ENCODE results near the gene ZRANB1.
A peak's percentile ranks its signal among the peaks of the same experiment; 100 is the strongest.
"Not testable (repeated sequence)": the region's sequence is repeated elsewhere in the genome, so short reads cannot be mapped to it uniquely, and the experiment has no call there.

ZRANB1 gene

DNA sequence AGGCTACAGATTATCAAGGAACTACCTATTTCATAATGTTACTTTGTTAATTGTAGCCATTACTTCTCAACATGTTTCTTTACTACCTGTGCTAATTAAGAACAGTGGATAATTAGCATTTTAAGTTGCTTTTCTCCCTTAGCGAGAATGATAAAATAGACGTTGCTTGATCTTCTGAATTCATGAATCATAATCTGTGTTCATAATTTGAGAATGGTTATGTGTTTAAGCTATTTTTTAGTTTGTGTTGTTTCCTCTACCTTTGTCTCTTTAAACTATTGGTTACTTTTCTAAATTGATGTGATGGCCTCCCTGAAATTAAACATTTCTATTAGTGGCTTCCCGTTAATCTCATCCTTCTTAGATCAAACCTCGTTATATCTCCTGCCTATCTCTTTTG is at the start of gene ZRANB1:
Gene ZRANB1 (plus strand): TSS at position 301 of the 400 bp plus-strand sequence. CDS start 371 bp downstream, outside the sequence.
- DNase-seq: no peak

DNA sequence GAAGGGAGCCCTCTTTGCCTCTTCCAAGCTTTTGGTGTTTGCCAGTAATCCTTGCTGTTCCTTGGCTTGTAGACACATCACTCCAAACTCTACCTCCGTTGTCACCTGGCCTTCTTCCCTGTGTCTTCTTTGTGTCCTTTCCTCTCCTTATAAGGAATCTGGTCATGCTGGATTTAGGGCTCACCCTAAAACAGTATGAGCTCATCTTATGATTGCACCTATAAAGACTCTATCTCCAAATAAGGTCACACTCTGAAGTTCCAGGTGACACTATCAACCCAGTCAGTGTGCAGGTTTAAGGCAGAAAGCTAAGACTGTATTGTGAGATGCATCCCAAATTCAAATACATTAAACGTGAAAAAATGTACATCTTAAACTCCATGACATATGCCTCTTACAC is 49.0 kb upstream of the ZRANB1 start:
- DNase-seq: no peak

DNA sequence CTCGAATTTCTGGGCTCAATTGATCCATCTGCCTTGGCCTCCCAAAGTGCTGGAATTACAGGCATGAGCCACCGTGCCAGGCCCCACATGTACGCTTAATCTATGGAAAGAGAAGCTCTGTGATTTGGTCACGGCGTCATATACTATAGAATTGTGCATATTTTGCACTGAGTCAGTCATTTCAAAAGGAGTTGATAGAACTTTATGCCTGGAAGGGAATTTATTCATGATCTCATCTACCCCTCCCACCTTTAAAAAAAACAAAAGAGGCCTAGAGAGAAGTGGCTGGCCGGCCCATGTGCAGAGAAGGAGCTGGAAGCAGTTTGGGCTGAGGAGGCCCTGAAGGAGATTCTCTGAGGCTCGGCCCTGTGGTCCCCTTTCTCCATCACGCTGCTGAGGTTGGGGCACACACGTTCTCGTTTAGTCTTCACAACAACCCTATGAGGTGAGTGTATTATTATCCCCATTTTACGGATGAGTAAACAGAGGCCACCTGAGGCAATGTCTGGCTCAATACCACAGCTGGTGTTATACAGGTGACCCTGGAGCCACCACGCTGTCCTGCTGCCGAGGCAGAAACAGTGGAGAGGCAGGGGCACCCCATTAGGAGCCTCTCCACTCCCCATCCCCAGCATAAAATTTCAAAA is 47.2 kb upstream of the ZRANB1 start:
- no peak for DNase-seq

DNA sequence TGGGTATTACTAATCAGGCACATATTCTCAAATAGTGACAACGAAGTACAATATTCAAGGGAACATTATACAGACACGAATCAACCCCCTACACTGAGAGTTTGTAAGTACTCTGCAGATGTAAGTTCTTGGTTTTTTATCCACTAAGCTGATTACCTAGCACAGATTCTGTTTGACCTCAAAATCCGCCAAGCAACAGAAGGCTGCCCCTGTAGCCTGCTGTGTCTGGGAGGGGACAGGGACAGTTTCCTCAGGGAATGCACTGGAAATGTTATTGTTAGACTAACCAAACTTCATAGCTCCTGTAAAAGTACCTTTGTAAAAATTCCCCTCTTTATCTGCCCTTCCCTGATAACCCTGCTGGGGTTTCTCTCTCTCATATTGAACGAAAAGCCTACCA is 45.2 kb upstream of the ZRANB1 start:
- DNase-seq: no peak

DNA sequence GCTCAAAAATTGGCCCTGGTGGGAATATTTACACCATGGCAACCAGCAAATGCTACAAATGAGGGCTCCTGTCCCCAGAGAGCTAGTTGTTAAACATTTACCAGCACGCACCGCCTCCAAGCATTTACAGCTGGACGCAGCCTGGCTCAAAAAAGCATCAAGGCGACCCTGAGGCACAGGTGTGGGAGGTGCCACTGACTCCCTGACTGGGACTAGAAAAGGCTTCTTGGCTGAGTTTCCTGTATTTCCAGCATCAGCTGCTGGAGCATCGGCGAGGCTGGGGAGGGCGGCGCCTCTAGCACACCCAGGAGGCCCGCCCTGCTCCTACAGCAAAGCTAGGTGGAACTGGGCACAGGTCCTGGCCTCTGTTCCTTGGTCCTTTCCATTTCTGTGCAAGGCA is 43.5 kb upstream of the ZRANB1 start:
- no peak for DNase-seq

DNA sequence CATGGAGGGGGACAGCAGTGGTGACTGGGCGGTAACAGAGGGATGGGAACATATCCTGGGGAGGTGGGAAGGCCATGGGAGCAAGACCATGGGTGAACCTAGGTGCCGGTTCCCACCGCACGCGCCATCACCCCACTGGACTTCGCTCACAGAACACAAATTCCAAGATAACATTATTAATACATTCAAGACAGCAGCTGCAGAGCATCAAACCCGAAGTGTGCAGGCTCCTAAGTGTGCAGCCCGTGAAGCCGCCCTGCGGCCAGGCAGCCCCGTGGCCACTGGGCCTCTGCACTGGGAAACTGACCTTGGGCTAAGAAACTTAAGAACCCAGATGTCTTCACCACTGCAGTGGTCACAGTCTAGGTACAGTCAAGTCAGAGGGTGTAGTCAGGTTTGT is 42.8 kb upstream of the ZRANB1 start:
- DNase-seq: no peak

DNA sequence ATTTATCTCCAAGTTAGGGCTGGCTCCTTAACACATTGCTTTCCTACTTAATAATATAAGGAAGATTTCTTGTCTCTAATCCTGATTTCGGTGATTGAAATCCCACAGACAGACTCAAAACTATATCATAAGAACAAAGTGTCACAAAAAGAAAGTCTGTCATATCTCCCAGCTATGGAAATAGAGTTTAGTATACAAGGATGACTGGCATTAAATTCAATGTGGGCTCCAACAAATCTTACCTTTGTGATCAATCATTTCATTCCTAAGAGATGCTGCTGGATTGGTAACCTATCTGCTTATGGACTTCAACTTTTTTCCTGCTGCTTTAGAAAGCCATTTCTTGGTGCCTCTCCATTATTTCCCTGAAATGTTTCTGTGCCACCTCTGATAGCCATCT is 39.5 kb upstream of the ZRANB1 start:
- no peak for DNase-seq

DNA sequence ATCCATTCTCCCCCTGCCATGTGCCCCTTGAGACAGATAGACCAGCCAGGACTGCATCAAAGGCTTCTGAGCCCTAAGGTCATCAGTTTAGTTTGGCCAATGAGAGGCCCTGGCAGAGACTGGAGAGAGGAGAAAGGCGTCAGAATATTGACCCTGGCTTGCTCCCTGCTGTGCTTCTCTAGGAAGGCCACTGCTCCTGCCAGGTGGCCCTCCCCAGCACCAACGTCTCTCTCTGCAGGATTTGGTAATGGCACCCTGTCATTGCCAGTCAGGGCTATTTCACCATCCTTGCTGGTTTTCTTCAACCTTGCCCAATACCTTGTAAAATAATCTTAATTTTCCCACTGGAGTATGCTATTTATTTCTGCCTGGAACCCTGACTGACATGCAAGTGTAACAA is 38.8 kb upstream of the ZRANB1 start:
- no peak for DNase-seq

DNA sequence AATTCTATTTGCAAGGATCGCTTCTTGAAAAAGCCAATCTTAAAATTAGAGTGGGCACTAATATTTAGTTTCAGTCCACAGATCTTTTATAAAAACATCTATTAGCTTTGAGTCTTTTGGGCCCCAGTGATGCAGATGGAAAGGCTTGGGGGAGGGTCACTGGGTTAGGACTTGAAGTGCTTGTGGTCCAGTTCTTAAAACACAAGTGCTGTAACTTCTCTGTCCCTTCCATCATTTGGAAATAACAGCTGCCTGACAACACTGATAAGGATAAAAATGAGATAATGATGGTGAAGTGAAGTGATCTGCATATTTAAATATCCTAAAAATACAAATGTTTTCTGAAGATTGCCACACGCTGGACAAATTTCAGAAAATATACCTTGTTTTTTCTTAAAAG is 37.1 kb upstream of the ZRANB1 start:
- DNase-seq: no peak

DNA sequence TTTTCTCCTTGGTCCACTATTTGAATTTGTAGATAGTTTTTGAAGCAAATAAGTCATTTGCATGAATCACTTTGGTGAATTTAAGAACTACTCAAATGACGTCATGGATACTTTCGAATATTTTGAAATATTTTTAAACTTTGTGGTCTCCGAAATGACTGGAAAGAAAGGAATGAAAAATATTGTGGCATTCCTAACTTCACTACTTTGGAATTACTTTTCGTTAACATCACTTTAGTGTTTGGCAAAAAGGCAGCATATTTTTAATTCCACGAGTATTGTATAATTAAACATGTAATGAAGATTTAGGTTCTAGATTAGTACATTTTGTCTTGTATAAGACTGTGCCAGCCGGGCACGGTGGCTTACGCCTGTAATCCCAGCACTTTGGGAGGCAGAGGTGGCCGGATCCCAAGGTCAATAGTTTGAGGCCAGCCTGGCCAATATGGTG is 35.3 kb upstream of the ZRANB1 start:
- no peak for DNase-seq

DNA sequence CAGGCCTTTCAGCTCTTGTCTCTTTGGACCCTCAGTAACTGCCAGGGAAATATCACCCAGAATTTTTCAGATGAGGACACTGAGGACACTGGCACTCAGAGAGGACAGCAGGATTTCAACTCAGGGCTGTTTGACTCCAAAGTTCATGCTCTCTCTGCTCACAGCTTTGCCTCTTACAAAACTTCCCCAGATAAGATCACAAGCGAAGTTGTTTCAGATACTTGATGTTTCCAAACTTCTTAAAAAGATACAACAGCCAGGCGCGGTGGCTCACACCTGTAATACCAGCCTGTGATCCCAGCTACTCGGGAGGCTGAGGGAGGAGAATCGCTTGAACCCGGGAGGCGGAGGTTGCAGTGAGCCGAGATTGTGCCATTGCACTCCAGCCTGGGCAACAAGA is 32.4 kb upstream of the ZRANB1 start:
- DNase-seq: no peak

DNA sequence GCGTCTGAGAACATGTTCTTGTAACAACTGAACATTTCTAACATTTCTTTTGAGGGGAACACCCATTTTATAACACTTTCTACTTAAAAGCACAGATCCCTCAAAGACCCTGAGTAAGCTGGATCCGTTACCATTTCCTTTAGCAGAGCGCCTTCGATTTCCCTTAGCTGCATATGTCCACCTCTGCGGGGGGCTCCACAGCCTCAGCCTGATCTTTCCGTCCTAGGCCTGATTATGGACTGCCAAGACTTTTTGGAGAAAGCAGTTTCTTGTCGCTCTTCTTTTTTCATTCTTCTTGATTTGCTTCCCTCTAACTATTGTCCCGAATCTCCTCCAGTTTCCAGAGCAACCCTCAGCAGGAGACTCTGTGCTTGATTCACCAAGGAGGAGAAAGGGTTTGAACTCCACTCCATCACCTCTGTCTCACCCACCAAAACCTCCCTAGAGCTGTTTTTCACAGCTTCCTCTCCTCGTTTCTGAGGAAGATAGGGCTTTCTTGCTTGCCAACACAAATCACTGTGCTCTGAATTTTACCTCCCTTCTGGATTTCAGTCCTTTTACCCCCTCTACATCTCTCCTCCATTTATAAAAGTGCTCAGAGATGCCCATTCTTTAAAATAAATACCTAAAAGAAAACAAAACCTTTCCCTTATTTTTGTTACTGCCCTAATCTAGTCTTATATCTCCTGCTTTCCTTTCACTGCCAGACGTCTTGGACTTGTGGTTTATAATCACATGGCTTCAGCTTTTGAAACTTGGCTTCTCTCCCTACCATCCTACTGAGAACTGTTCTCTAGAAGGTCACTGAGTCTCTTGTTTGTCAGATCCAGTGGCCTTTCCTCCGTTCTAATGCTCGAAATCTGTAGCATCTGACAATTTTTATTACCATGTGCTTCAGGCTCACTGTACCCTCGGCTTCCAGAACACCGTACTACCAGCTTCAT is 30.5 kb upstream of the ZRANB1 start:
- DNase-seq: no peak

DNA sequence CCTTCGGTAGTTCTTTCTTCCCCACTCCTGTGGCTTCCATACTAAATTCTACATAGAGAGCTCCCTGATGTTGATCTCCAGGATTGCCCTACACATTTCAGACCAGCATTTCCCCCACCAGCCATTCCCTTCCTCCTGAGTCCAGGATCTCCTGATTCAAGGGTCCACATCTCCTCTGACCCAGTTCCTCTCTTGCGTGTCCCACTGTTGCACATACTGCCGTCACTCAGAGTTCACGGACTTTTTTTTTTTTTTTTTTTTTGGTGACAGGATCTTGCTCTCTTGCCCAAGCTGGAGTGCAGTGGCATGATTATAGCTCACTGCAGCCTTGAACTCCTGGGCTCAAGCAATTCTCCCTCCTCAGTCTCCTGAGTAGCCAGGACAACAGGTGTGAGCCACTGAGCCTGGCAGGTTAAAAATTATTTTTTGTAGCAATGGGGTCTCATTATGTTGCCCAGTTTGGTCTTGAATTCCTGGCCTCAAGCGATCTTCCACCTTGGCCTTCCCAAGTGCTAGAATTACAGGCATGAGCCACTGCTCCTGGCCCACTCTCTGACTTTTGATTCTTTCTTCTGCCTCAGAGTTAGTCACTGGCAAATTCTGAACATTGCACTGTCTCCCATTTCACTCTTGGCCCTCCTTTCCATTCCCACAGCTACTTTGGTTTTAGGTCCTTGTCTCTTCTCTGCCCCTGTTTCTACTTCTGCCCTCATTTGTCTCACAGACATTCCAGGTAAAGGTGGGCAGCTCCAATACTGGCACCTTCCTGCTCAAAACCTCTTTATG is 29.6 kb upstream of the ZRANB1 start:
- no peak for DNase-seq

DNA sequence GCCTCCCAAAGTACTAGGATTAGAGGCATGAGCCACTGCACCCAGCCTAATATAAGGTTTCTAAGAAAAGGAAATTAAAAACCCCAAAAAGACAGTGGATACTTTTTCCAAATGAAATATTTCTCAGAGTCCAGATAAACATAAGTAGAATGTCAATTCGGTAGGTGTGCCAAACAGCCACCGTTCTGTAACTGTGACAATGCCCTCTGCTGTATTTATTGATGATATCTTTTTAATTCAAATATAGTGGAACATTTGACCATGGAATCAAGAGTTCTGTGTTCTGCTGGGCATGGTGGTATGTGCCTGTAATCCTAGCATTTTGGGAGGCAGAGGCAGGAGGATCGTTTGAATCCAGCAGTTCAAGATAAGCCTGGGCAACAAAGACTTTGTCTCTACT is 28.8 kb upstream of the ZRANB1 start:
- no peak for DNase-seq

DNA sequence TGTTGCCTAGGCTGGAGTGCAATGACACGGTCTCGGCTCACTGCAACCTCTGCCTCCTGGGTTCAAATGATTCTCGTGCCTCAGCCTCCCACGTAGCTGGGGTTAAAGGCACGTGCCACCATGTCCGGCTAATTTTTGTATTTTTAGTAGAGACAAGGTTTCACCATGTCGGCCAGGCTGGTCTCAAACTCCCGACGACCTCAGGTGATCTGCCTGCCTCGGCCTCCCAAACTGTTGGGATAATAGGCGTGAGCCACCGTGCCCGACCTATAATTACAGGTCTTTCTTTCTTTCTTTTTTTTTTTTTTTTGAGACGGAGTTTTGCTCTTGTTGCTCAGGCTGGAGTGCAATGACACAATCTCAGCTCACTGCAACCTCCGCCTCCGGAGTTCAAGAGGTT is 27.5 kb upstream of the ZRANB1 start:
- not testable (repeated sequence) for DNase-seq

DNA sequence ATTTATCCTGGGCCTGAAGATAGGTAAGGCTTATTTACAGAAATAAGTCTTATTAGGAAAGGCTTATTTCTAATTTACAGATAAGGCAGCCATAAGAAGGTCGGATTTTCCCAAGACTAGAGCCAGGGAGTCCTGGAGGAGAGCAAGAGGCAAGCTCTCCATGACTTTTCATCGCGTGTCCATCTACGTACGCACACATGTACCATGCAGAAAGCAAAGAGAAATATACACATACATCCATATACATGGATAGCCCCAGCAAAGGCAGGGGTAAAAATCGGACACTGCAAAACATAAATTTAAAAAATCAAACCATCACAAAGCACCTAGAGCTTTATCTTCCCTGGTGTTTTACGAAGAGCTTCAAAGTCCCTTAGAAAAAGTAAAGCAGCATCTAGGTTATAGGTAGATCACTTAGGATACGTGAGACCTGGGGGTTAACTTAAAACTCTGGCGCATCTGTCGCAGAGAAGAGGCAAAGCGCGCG is 25.8 kb upstream of the ZRANB1 start:
- DNase-seq: no peak

DNA sequence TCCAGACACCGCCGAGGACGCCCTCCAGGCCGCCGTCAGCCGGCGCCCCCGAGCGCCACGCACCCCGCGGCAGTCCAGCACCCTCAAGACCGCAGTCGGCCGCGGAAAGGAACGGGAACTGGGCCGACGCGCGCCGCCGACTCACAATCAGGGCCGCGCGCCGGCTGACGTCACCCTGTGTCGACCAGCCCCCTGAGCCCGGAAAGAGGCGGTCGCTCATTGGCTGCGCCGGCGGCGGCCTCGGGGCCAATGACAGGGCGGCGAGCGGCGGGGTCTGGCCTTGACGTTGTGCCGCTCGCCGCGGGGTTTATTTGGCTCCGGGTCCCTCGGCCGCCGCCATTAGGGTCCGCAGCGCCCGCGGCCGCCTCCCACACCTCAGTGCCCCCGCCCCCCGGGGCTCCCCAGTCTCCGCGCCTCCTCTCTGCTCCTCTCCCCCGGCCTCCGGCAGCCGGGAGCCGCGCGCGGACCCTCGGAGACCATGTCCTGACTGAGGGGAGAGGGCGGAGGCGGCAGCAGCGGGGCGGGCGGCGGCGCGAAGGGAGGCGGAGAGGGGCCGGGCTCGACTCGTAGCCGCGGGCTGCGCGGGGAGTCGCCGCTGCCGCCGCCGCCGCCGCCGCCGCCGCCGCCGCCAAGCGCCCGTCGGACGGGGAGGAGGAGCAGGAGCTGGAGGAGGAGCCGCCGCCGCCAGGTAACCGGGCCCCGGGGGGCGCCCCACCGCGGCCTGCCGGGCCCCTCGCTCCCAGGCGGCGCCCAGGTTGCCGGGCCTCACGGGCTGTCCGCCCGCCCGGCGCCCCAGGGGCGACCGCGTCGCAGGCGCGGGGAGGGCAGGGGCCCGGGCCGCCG is 25.1 kb upstream of the ZRANB1 start:
- peak; percentile 96 for DNase-seq

DNA sequence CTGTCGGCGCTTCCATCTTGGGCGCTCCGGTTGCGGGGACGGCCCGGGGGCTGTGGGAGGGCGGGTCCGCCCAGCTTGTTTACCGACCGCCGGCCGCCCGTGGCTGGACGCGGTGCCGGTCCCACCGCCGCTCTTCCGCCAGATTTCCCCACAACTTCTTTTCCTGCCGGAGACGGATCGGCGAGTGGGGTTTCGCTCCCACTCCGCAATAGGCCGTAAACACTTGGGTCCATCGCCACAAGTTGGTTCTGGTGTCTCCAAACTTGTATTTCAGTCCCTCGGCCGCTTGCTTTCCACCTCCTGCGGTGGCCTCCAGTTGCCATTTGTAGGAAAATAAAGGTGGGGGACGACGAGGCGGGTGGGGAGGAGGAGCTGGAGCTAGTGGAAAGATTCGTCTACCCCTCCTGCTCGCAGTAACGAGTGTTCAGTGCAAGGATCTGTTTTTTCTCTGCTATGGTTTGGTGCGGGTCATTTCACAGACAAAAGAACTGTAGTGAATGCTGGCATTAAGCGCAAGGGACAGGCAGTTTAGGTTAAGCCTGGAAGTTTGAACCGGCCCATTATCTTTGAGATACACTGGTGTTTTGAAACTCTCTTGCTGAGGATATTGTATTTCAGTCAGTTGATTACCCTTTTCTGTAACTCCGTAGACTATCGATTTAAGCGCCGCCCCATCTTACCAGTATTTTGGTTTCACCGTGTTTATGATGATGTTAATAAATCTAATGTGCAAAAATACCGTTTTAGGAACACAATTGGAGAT is 24.3 kb upstream of the ZRANB1 start:
- peak; percentile 37 for DNase-seq

DNA sequence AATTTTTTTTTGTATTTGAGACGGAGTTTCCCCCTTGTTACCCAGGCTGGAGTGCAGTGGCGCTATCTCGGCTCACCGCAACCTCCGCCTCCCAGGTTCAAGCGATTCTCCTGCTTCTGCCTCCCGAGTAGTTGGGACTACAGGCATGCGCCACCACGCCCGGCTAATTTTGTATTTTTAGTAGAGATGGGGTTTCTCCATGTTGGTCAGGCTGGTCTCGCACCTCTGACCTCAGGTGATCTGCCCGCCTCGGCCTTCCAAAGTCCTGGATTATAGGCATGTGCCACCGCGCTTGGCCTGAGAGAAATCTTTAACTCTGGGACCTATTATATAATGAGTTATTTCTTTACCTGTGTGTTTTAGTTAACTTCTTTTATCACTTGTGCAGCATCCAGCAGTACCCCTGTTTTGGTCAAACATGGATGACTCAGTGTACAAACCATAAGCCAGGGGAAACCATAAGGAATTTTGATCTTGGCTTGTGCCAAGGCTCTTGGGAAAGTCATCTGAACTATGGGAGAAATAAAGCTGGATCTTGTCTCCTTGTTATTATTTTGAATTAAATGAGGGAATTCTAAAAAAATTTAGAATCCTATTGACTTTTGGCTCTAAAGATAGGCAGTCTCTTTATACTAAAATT is 23.6 kb upstream of the ZRANB1 start:
- no peak for DNase-seq

DNA sequence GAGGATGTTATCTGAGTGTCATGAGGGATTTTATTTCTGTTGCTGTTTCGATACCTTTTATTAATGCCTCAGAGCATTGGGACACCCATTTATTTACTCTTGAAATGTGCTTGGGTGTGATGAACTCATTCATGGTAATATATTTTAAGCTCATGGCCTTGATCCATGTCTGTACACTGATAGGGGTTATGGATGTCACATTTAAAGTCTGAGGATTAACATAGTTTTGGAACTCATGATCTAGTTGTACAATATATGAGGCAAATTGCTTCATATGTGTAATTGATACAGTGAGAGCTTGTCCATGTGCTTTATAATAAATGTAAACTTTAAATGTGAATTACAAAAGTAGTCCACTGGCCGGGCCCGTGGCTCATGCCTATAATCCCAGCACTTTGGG is 23.0 kb upstream of the ZRANB1 start:
- DNase-seq: no peak

DNA sequence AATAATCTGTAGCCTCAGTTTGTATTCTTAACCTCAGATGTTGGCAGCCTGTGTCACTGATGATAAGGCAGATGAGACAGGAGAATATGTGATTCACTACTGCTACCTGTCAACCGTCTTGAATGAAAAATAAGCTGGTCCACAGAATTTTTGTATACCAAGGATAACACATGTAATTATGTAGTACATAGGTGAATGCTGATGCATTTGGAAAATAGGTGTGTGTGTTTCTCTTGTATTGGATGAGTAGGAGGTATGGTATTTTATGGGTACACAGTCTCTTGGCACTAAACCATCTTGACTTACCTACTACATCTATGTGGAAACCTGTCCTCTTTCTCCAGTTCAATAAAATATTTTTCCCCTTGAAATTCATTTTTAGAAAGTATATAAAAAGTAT is 20.7 kb upstream of the ZRANB1 start:
- DNase-seq: no peak

All from stimulated activated naive CD4-positive, alpha-beta T cell treated with Interleukin-2 at 50 U/mL for 16 hours (primary cell).